Activated naive CD4-positive, alpha-beta T cell treated with anti-CD3 and anti-CD28 coated beads, Interleukin-2, amount 10 ng/mL, durations not matched to agents 7 days and 5 days (primary cell): ENCODE data around the gene MESD.

ENCODE experiments used
- CTCF ChIA-PET: fragments of 350-600 bp; sonication (Branson Sonifier 250); formaldehyde crosslinking; loops from one replicate; lab custom pipeline; 2021; ENCODE audit warnings: antibody characterized with exemption; lab: Charles Lee
- DNase-seq: peaks from one replicate; pipeline ENCODE4 v3.0.0-alpha.2; 2020
- H3K27ac Mint-ChIP-seq: one replicate; pipeline ENCODE4 v1.8.0; 2021; ENCODE audit warnings: mild to moderate bottlenecking, moderate library complexity, mixed read lengths
- H3K27me3 Mint-ChIP-seq: one replicate; pipeline ENCODE4 v1.8.0; 2021; ENCODE audit warnings: mild to moderate bottlenecking, mixed read lengths
- H3K36me3 Mint-ChIP-seq: one replicate; pipeline ENCODE4 v1.8.0; 2021; ENCODE audit warnings: mixed read lengths
- H3K4me1 Mint-ChIP-seq: one replicate; pipeline ENCODE4 v1.8.0; 2021; ENCODE audit warnings: mixed read lengths
- H3K4me3 Mint-ChIP-seq: one replicate; pipeline ENCODE4 v1.8.0; 2021; ENCODE audit warnings: mild to moderate bottlenecking, moderate library complexity, mixed read lengths
- H3K9me3 Mint-ChIP-seq: one replicate; pipeline ENCODE4 v1.8.0; 2021; ENCODE audit warnings: mixed read lengths

The MESD gene

DNA sequence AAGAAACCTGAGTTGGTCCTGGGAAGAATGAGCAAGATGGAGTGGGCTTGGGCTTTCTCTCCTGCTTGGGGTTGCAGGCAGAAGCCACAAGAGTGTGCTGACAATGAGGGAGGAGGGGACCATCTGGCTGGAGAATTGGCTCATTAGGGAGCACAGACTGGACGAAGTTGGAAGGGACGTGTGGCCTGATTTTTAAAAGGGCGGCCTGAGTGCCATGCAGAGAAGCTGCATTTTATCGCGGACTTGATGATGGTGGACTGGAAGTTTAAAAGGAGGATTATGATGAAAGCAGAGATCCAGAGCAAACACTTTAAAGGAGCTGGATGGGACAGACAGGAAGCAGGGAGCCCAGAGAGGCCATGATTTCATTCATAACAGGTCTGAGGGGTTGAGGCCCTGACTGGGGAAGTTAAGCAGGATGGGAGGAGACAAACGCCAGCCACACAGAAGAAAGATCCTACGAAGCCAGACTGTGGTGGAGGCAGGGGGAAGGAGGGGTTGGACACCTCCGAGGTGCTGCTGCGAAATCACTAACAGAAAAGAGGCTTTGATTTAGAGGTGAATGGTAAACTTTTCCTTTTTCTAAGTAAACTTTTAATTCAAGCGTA is 34.8 kb upstream of the MESD start:
- H3K9me3 Mint-ChIP-seq, result no peaks in the 10 kb centered on the region
- no peak for DNase-seq
- H3K27ac Mint-ChIP-seq, result peak overlapping the region; percentile 34
- H3K36me3 Mint-ChIP-seq, result no peaks in the 10 kb centered on the region
- peaks cover 23% of the 10 kb centered on the region for H3K4me1 Mint-ChIP-seq
- CTCF ChIA-PET, result interaction anchor here (1.0 to 1.1 kb wide), 2 partner anchors 242 to 251 kb away, joined by 3 to 4 read pairs; no protein-coding TSS in a partner anchor
- no peaks in the 10 kb centered on the region for H3K27me3 Mint-ChIP-seq
- H3K4me3 Mint-ChIP-seq, result no peak overlapping the region

DNA sequence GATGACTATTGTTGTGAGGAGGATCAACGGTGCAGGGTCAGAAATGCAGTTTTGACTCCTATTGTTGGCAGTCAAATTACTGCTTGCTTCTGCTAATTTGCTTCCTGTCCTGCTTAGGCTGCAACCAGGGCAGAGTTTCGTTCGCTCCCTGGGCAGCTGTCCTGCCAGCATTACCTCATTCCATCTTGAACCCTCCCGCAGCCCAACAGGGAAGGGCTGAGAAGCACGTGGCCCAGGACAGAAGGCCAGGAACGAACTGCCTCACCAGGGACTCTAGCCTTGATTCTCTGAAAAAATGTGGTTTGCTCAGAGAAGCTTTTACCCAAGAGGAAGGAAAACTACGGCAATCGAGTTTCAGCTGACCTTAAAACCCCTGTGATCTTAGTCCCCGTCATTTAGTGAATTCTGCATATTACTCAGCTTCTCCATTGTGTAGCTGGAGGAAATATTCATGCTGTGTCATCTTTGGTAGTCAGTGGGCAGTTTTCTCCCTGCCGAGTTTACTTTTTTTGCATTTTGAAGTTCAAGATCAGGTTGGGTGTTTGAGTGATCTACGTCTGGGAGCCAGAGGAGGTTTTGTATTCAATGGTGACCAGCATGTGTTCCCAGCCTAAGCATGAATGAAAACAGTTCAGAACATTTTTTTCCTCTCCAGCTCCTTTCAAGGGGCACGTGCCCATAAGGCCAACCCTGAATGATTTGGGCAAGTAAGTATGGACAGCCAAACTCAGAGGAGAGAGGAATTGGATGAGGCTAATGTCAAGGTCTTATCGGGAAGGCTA is 34.1 kb upstream of the MESD start:
- DNase-seq, result no peak
- Mint-ChIP-seq H3K4me3 (no peak overlapping the region), H3K9me3 (no peaks in the 10 kb centered on the region), H3K27me3 (no peaks in the 10 kb centered on the region), H3K36me3 (no peaks in the 10 kb centered on the region), H3K27ac (peak overlapping the region; percentile 34), H3K4me1 (peaks cover 23% of the 10 kb centered on the region)
- CTCF ChIA-PET, result interaction anchor here (1.0 to 1.1 kb wide), 2 partner anchors 243 to 252 kb away, joined by 3 to 4 read pairs; no protein-coding TSS in a partner anchor

DNA sequence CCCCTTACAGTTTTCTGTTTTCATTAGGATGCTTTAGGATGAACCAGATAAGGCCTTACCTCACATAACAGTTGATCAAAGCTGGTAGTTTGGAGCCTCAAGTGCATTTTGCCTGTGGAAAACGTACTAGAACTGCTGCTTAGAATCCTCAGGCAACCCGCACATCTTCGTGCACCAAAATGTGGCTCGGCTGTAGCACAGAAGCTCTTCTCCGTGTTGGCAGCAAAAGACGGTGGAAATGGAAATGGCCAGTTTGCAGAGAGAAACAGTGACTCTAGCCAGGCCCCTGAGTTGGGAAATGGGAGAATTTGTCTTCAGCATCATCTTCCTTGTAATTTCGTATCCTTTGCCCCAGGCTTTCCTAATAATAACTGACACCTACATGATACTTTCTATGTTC is 31.7 kb upstream of the MESD start:
- no peaks in the 10 kb centered on the region for H3K9me3 Mint-ChIP-seq
- no peak overlapping the region for H3K4me3 Mint-ChIP-seq
- no peak overlapping the region for H3K27ac Mint-ChIP-seq
- H3K27me3 Mint-ChIP-seq, result no peaks in the 10 kb centered on the region
- CTCF ChIA-PET, result interaction anchor here (2.0 kb wide), 1 partner anchor 245 kb away, joined by 8 read pairs; no protein-coding TSS in a partner anchor
- no peak for DNase-seq
- H3K4me1 Mint-ChIP-seq, result peaks cover 23% of the 10 kb centered on the region
- H3K36me3 Mint-ChIP-seq, result no peaks in the 10 kb centered on the region

DNA sequence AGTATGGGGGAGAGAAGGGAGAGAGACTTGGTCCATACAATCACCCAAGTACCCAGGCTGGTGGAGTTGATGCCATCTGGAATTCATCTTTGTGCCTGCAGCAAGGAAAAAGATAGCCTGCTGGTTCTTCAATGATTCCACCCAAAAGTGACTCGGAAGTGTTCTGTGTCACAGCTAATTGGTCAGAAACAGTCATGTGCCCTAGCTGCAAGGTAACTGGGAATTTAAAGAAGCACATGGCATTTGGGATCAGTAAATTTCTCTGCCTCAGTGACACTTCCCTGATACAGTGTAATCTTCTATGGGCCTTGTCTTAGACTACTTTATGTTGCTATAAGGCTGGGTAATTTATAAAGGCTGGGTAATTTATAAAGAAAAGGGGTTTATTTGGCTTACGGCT is 28.6 kb upstream of the MESD start:
- DNase-seq, result no peak
- Mint-ChIP-seq H3K9me3 (no peaks in the 10 kb centered on the region), H3K4me1 (peaks cover 3% of the 10 kb centered on the region), H3K27me3 (no peaks in the 10 kb centered on the region), H3K36me3 (peaks cover 2% of the 10 kb centered on the region), H3K27ac (no peak overlapping the region), H3K4me3 (no peak overlapping the region)
- CTCF ChIA-PET, result no interaction called here

DNA sequence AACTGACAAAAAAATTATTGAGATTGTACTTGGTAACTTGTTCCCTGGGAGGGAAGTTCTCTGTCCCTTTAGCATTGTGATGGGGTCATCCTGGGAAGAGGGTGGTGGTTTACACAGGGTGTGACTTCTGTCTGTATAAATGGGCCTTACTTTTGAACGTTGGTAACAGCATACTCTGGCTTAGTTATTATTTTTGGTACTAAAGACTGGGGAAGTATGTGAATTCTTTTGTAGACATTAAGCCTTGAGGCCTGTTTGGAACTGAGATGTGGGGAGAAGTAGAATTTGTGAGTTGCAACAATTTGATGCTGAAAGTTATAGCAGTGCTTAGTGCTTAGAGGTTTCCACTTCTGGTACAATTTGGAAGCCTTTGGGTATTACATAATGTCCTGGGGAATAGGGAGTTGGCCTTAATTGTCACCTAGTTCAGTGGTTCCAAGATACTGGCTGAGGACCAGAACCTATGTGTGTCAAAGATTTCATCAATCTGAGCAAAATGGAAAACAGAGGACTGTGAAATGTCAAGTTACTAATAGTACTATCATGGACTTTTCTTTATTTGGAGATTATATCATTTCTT is 27.0 kb upstream of the MESD start:
- Mint-ChIP-seq H3K36me3 (peaks cover 6% of the 10 kb centered on the region), H3K27ac (no peak overlapping the region), H3K27me3 (no peaks in the 10 kb centered on the region), H3K4me1 (no peaks in the 10 kb centered on the region), H3K4me3 (no peak overlapping the region), H3K9me3 (no peaks in the 10 kb centered on the region)
- DNase-seq, result no peak
- CTCF ChIA-PET, result no interaction called here

DNA sequence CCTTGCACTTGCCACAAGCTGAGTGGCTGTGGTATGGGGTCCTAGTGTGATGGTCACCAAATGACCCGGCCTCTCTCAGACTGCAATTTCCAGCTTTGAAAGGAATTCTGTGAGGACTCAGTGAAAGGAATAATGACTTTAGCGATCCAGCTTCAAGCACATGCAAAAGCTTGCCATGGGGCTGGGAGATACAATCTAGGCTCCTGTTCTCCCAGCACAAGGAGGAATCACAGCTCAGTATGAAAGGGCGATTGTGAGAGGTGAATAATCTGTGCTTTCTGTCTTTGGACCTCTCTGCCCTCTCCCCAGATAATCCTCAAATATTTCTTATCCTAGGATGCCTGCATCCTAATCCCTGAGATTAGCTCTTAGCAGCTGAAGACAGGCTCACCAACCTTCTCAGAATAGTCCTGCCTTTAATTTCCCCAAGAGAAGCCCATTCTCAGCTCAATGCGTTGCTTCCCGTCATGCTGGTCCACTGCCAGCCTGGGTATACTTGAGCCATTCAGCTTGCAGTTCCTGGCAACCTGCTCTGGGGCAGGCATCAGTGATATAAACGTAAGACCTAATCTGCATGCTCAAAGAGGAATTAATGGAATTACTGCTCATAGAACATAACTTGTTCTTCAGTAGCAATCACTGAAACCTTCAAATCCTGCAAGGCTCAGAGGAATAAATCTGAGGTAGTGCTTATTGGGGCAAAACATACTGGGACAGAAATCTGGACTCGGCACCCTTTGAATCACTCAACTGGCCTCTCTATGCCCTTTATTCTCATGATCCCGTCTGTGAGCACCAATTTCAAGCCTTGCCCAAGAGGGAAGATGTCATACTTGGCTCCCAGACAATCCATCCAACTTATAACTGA is 26.2 kb upstream of the MESD start:
- no peak overlapping the region for H3K4me3 Mint-ChIP-seq
- H3K36me3 Mint-ChIP-seq, result peaks cover 7% of the 10 kb centered on the region
- no peaks in the 10 kb centered on the region for H3K27me3 Mint-ChIP-seq
- H3K4me1 Mint-ChIP-seq, result no peaks in the 10 kb centered on the region
- CTCF ChIA-PET, result interaction anchor here (0.7 kb wide), 1 partner anchor 281 kb away, joined by 3 read pairs; no protein-coding TSS in a partner anchor
- no peak for DNase-seq
- no peaks in the 10 kb centered on the region for H3K9me3 Mint-ChIP-seq
- H3K27ac Mint-ChIP-seq, result no peak overlapping the region

DNA sequence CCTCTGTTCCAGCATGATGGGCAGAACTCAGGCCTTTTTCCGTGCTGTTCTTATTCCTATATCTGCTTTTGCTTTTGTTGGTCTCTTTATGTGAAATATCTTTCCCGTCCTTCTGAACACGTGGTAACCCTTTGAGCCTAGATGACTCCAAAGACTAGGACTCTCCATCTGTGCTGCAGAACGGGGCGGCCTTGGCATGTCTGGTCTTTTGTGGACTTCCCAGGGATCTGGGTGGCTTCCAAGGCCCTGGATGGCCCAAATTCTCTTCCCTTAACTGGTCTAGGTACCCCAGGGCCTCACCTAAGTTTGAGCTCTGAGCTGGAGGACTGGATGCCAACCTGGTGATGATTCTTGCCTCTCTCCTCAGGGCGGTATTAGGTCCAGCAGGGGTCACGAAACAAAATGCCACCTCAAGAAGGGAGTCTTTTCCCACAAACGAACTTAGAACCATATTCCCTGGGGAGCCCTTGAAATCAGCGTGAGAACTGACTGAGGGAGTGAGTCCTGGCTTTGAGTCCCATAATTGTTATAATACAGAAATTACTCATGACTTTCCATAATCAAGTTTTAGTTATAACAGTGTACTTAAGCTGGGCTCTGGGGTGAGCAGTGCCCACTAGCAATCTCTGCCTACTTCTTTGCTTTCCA is 25.0 kb upstream of the MESD start:
- Mint-ChIP-seq H3K9me3 (no peaks in the 10 kb centered on the region), H3K27me3 (no peaks in the 10 kb centered on the region), H3K4me1 (peaks cover 6% of the 10 kb centered on the region), H3K36me3 (peaks cover 9% of the 10 kb centered on the region), H3K27ac (no peak overlapping the region), H3K4me3 (no peak overlapping the region)
- CTCF ChIA-PET, result no interaction called here
- DNase-seq, result no peak

DNA sequence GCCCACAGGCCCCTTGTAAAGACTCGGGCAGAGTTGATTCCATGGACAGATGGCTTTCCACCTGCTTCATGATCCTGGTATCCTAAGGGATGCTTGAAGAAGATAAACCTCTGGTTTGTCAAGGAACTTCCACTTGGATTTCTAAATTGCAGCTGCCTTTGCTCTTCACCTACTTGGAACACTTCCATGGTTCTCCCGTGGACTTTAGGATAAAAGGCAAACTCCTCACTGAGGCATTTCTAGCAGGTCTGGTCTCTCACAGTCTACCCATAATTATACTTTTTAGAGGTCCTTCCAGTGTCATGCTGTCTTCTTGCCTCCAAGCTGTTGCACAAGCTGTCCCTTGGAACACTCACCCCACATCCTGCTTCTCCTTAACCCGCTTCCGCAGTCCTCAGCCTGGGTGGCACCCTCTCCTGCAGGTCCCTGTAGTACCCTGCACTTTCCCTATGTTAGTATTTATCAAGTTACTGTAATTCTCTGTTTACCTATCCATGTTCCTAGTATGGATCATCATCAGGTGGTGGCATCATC is 23.8 kb upstream of the MESD start:
- Mint-ChIP-seq H3K27ac (no peak overlapping the region), H3K9me3 (no peaks in the 10 kb centered on the region), H3K27me3 (no peaks in the 10 kb centered on the region), H3K36me3 (peaks cover 13% of the 10 kb centered on the region), H3K4me3 (no peak overlapping the region), H3K4me1 (peaks cover 10% of the 10 kb centered on the region)
- CTCF ChIA-PET, result interaction anchor here (1.1 kb wide), 1 partner anchor 253 kb away, joined by 3 read pairs; no protein-coding TSS in a partner anchor
- DNase-seq, result no peak

DNA sequence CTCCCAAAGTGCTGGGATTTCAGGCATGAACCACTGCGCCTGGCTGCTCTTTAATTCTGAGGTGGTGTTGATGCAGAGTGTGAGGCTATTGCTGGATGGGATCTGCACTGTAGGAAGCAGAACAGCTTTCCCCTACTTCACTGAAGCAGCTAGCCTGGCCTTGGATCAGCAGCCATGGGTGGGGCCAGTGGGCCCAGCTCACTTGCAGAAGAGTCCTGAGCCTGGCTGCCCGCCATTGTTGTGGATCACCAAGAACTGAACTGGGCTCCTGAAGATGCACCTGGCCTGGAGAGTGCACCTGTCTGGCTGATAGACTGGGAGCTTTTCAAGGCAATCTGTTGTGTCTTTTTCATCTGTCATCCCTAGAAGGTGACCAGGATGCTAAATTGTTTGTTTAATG is 23.0 kb upstream of the MESD start:
- H3K4me1 Mint-ChIP-seq, result peaks cover 18% of the 10 kb centered on the region
- peaks cover 13% of the 10 kb centered on the region for H3K36me3 Mint-ChIP-seq
- H3K27ac Mint-ChIP-seq, result no peak overlapping the region
- no peak overlapping the region for H3K4me3 Mint-ChIP-seq
- DNase-seq, result no peak
- CTCF ChIA-PET, result interaction anchor here (1.1 kb wide), 1 partner anchor 254 kb away, joined by 3 read pairs; no protein-coding TSS in a partner anchor
- no peaks in the 10 kb centered on the region for H3K9me3 Mint-ChIP-seq
- H3K27me3 Mint-ChIP-seq, result no peaks in the 10 kb centered on the region

DNA sequence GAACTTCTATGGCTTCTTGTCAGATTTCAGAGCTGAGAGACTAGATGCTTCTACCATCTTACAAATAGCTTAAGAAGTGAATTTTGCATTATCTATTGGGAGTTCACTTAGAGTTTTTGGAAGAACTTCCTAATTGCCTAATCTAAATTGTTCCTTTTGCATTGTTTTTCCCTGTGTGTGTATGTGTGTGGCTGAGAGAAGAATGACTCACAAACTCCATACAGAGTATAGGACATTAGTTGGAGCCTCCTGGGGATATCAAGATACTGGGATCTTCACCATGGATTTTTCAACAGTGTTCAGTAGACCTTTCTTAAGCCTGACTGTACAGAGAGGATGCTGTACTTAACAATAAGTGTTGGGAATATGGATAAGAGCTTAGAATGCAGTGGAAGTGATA is 22.0 kb upstream of the MESD start:
- CTCF ChIA-PET, result no interaction called here
- H3K27ac Mint-ChIP-seq, result no peak overlapping the region
- H3K4me1 Mint-ChIP-seq, result peaks cover 23% of the 10 kb centered on the region
- no peaks in the 10 kb centered on the region for H3K9me3 Mint-ChIP-seq
- peaks cover 13% of the 10 kb centered on the region for H3K36me3 Mint-ChIP-seq
- DNase-seq, result no peak
- H3K27me3 Mint-ChIP-seq, result no peaks in the 10 kb centered on the region
- no peak overlapping the region for H3K4me3 Mint-ChIP-seq

DNA sequence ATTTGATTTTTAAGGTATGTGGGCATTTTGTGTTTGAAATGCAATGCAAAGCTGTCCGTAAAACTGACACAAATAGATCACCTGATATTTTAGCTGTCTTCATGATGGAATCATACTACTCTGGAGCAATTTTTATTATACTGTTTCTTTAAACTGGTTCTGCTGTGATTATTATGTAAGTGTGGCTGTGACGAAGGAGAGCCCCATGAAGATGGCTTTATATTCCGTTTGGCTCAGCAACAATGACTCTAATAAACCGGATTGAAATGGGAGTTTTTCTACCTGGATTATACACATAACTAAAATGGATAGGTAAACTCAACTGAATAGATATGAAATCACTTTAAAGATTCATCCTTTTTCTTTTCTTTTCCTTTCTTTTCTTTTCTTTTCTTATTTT is 20.5 kb upstream of the MESD start:
- Mint-ChIP-seq H3K36me3 (peaks cover 21% of the 10 kb centered on the region), H3K27me3 (no peaks in the 10 kb centered on the region)
- CTCF ChIA-PET, result no interaction called here

DNA sequence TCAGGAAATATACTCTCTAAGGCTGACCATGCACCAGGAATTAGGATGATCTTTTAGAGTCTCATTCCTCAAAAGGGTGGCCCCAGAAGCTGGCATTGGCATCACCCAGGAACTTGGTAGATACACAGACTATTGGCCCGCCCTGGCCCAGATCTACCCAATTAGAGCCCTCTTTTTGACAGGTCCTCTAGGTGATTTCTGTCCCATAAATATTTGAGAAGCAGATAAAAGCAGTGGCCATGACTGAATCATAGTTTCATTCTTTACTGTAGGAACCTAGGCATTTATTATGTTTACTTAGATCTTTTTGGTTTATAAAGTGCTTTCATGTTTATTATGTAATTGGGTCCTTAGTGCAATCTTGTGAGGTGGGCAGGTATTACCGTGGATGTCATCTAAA is 18.7 kb upstream of the MESD start:
- Mint-ChIP-seq H3K36me3 (peaks cover 36% of the 10 kb centered on the region), H3K27me3 (no peaks in the 10 kb centered on the region), H3K4me1 (peaks cover 52% of the 10 kb centered on the region), H3K4me3 (no peak overlapping the region), H3K27ac (no peak overlapping the region), H3K9me3 (no peaks in the 10 kb centered on the region)
- DNase-seq, result no peak
- CTCF ChIA-PET, result interaction anchor here (1.1 kb wide), 1 partner anchor 100 kb away, joined by 3 read pairs; no protein-coding TSS in a partner anchor

More for the DNA sequence above, 20.5 kb upstream of the MESD start:
- no peak for DNase-seq
- Mint-ChIP-seq H3K4me1 (peaks cover 35% of the 10 kb centered on the region), H3K27ac (no peak overlapping the region), H3K9me3 (no peaks in the 10 kb centered on the region), H3K4me3 (no peak overlapping the region)

DNA sequence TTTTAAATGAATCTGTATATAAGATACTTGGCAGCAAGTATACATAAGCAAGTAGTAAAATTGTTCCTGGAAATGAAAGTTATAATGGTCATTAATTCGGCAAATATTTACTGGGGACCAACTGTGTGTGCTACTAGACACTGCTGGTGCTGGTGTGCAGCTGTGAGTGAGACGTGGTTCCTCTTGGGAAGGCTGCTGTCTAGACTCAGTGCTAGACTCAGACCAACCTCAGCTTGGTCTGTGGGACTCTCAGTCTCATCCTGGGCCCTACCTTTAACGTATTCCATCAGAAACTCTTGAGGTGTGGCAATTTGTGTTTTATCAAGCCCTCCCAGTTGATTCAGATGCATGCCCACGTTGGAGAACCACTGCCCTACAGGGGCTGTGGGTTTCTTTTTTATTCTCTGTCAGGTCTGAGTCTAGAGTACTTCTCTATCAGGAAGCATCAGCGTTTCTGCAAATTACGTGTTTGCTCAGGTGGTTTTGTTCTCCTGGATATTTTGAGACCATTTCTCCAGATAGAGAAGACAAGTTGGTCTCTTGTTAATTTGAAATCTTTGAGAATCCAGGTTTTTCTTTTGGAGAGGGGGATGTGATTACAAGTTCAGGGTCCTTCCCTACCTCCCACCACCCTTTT is 17.9 kb upstream of the MESD start:
- peaks cover 56% of the 10 kb centered on the region for H3K4me1 Mint-ChIP-seq
- peaks cover 40% of the 10 kb centered on the region for H3K36me3 Mint-ChIP-seq
- no peak overlapping the region for H3K4me3 Mint-ChIP-seq
- no peak overlapping the region for H3K27ac Mint-ChIP-seq
- no peak for DNase-seq
- no peaks in the 10 kb centered on the region for H3K27me3 Mint-ChIP-seq
- no peaks in the 10 kb centered on the region for H3K9me3 Mint-ChIP-seq
- CTCF ChIA-PET, result no interaction called here
